Measurements from ENCODE around the gene AARSD1. TPM values are rescaled to one million over a fixed set of nuclear protein-coding genes. Genes with fewer than 3 reads are reported as not detected.
"Not testable (repeated sequence)": the region's sequence is repeated elsewhere in the genome, so short reads cannot be mapped to it uniquely, and the experiment has no call there.

AARSD1 gene
- total and polyA plus RNA-seq, 7 donors, result 14.6 to 41.5 (median 22.9) TPM

- H3K36me3 ChIP-seq, result peaks cover 0 to 29% (median 16%) of the 10 kb centered on the region in 4 donors
- TF ChIP-seq EP300 (IDR thresholded peaks at IDR 0.05) (no peak), POLR2A (IDR thresholded peaks at IDR 0.05) (no peak), POLR2AphosphoS5 (IDR thresholded peaks at IDR 0.05) (peak; percentile 41 to 83 (median 78))
- TF ChIP-seq, protein P1, sequence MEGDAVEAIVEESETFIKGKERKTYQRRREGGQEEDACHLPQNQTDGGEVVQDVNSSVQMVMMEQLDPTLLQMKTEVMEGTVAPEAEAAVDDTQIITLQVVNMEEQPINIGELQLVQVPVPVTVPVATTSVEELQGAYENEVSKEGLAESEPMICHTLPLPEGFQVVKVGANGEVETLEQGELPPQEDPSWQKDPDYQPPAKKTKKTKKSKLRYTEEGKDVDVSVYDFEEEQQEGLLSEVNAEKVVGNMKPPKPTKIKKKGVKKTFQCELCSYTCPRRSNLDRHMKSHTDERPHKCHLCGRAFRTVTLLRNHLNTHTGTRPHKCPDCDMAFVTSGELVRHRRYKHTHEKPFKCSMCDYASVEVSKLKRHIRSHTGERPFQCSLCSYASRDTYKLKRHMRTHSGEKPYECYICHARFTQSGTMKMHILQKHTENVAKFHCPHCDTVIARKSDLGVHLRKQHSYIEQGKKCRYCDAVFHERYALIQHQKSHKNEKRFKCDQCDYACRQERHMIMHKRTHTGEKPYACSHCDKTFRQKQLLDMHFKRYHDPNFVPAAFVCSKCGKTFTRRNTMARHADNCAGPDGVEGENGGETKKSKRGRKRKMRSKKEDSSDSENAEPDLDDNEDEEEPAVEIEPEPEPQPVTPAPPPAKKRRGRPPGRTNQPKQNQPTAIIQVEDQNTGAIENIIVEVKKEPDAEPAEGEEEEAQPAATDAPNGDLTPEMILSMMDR (IDR thresholded peaks at IDR 0.05), result peak in 1 of 4 experiments; percentile 28
- intact Hi-C loops (cut with DNase I), result no loop called here
- H3K4me3 ChIP-seq, result peak within 1 kb of the TSS; percentile 58 to 75 (median 72)
- WGBS, 2 donors, result 13 to 25% methylated on average over 18 of the region's 18 CpGs
- H3K9me3 ChIP-seq, result no peaks in the 10 kb centered on the region
- no peaks in the 10 kb centered on the region for H3K27me3 ChIP-seq
- H3K27ac ChIP-seq, result peak within 1 kb of the TSS; percentile 89 to 92 (median 91)
- H3K4me1 ChIP-seq, result peaks cover 0 to 32% (median 24%) of the 10 kb centered on the region in 4 donors
- peak; percentile 94 for DNase-seq
Measured at GRCh38 chr17:43006639-43007551, 42.6 kb upstream of the AARSD1 start, which contains the start of gene IFI35. IFI35 (plus strand) TSS chr17:43006784; CDS start chr17:43006948, 164 bp downstream.

GRCh38 chr17:43003542-43004172, 39.4 kb upstream of the AARSD1 start:
- H3K27ac ChIP-seq, result peak overlapping the region in 3 of 4 donors; percentile 5 to 34 (median 10)
- H3K4me1 ChIP-seq, result peaks cover 0 to 33% (median 33%) of the 10 kb centered on the region in 4 donors
- DNase-seq, result no peak
- H3K27me3 ChIP-seq, result no peaks in the 10 kb centered on the region
- H3K36me3 ChIP-seq, result peaks cover 5 to 57% (median 34%) of the 10 kb centered on the region in 4 donors
- H3K9me3 ChIP-seq, result no peaks in the 10 kb centered on the region
- H3K4me3 ChIP-seq, result no peak overlapping the region
- no peak for TF ChIP-seq POLR2A (IDR thresholded peaks at IDR 0.05)
- no peak for TF ChIP-seq POLR2AphosphoS5 (IDR thresholded peaks at IDR 0.05)
- TF ChIP-seq, protein P1 (IDR thresholded peaks at IDR 0.05), result no peak
- no peak for TF ChIP-seq EP300 (IDR thresholded peaks at IDR 0.05)
- intact Hi-C loops (cut with DNase I), result no loop called here
- WGBS, 2 donors, result 80 to 90% methylated on average over 5 of the region's 5 CpGs

DNA sequence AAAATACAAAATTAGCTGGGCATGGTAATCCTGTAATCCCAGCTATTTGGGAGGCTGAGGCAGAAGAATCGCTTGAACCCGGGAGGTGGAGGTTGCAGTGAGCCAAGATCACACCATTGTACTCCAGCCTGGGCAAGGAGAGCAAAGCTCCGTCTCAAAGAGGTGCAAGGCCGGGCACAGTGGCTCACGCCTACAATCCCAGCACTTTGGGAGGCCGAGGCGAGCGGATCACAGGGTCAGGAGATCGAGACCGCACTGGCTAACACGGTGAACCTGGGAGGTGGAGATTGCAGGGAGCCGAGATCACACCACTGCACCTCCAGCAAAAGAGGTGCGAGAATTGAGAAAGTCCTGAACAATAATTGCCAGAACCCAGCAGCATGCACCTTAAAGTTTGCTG, 36.6 kb upstream of the AARSD1 start:
- H3K27me3 ChIP-seq; H3K9me3 ChIP-seq; intact Hi-C loops (cut with DNase I); H3K4me3 ChIP-seq; H3K27ac ChIP-seq; DNase-seq: not testable (repeated sequence)
- H3K4me1 ChIP-seq, result peaks cover 0 to 22% (median 22%) of the 10 kb centered on the region in 4 donors
- H3K36me3 ChIP-seq, result peaks cover 5 to 57% (median 34%) of the 10 kb centered on the region in 4 donors
- 95 to 96% methylated on average over 13 of the region's 13 CpGs for WGBS, 2 donors

GRCh38 chr17:42999003-42999525, 34.8 kb upstream of the AARSD1 start:
- TF ChIP-seq, protein P1 (IDR thresholded peaks at IDR 0.05), result no peak
- TF ChIP-seq EP300 (IDR thresholded peaks at IDR 0.05), result no peak
- TF ChIP-seq POLR2A (IDR thresholded peaks at IDR 0.05), result no peak
- no peak for TF ChIP-seq POLR2AphosphoS5 (IDR thresholded peaks at IDR 0.05)
- Histone ChIP-seq H3K4me1 (peaks cover 0 to 22% (median 22%) of the 10 kb centered on the region in 4 donors), H3K27me3 (no peaks in the 10 kb centered on the region), H3K36me3 (peaks cover 5 to 52% (median 34%) of the 10 kb centered on the region in 4 donors), H3K4me3 (peak overlapping the region; percentile 66 to 88 (median 79)), H3K27ac (peak overlapping the region; percentile 93 to 97 (median 94)), H3K9me3 (no peaks in the 10 kb centered on the region)
- intact Hi-C loops (cut with DNase I), result loop anchor here (2.0 to 5.0 kb wide), 3 partner anchors 18 to 172 kb away; partner anchors contain the start of genes AOC2, NBR1, PTGES3L and RUNDC1
- DNase-seq, result no peak
- 6 to 15% methylated on average over 10 of the region's 10 CpGs for WGBS, 2 donors
